Astrocyte of the spinal cord (primary cell): ENCODE data around the gene GAREM1.
A peak's percentile ranks its signal among the peaks of the same experiment; 100 is the strongest.

Source experiments
- DNase-seq: peaks from one replicate; pipeline ENCODE4 v3.0.0; 2011; ENCODE audit warnings: low read depth, low spot score
- H3K4me3 ChIP-seq: 2 replicates; pipeline ENCODE4 v1.5.1; 2011; ENCODE audit warnings: low read depth, mild to moderate bottlenecking, low read length, moderate library complexity
- in situ Hi-C: cut with HindIII; loops from 2 replicates; pipeline ENCODE4 v1.10.0; 2017; ENCODE audit warnings: low sequenced_read_pairs
- TF ChIP-seq, protein P1 (sequence below): IDR thresholded peaks from 2 replicates; pipeline ENCODE4 v1.5.1; 2012; ENCODE audit warnings: low read depth, mild to moderate bottlenecking, low read length, inconsistent platforms

GAREM1 gene

DNA sequence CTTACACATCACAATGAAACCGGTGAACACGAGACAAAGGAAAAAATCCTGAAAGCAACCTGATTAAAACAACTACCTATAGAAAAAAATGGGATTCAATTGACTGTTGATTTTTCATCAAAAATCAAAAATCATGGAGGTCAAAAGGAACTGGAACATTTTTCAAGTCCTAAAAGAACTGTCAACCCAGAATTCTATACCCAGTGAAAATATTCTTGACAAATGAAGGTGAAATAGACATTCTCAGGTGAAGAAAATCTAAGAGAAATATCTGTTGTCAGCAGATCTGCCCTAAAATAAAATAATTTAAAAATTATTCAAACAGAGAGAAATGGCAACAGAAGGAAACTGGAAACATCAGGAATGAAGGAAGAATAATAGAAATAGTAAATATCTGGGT is 38.9 kb downstream of the GAREM1 start:
- H3K4me3 ChIP-seq, result no peak overlapping the region
- DNase-seq, result no peak
- TF ChIP-seq, protein P1, sequence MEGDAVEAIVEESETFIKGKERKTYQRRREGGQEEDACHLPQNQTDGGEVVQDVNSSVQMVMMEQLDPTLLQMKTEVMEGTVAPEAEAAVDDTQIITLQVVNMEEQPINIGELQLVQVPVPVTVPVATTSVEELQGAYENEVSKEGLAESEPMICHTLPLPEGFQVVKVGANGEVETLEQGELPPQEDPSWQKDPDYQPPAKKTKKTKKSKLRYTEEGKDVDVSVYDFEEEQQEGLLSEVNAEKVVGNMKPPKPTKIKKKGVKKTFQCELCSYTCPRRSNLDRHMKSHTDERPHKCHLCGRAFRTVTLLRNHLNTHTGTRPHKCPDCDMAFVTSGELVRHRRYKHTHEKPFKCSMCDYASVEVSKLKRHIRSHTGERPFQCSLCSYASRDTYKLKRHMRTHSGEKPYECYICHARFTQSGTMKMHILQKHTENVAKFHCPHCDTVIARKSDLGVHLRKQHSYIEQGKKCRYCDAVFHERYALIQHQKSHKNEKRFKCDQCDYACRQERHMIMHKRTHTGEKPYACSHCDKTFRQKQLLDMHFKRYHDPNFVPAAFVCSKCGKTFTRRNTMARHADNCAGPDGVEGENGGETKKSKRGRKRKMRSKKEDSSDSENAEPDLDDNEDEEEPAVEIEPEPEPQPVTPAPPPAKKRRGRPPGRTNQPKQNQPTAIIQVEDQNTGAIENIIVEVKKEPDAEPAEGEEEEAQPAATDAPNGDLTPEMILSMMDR, result no peak
- in situ Hi-C loops, result no loop called here

DNA sequence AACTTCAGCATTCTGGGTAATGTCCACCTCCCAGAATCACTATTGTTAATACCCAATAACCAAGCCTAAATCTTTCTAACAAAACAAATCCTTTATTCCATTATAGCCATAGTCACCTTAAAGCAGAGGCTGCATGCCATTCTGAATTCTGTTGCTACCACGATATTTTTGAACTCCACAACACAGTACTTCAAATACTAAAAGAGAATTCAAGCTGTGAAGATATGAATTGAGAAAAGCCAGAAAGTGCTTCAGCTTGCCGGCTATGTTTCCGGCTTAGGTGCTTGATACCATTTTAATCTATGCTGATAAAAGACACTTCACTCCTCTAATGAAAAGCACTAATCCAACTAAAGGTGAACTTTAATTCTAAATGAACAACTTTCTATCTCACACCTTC is 41.3 kb downstream of the GAREM1 start:
- DNase-seq, result no peak
- TF ChIP-seq, protein P1, result no peak
- H3K4me3 ChIP-seq, result no peak overlapping the region
- in situ Hi-C loops, result no loop called here

DNA sequence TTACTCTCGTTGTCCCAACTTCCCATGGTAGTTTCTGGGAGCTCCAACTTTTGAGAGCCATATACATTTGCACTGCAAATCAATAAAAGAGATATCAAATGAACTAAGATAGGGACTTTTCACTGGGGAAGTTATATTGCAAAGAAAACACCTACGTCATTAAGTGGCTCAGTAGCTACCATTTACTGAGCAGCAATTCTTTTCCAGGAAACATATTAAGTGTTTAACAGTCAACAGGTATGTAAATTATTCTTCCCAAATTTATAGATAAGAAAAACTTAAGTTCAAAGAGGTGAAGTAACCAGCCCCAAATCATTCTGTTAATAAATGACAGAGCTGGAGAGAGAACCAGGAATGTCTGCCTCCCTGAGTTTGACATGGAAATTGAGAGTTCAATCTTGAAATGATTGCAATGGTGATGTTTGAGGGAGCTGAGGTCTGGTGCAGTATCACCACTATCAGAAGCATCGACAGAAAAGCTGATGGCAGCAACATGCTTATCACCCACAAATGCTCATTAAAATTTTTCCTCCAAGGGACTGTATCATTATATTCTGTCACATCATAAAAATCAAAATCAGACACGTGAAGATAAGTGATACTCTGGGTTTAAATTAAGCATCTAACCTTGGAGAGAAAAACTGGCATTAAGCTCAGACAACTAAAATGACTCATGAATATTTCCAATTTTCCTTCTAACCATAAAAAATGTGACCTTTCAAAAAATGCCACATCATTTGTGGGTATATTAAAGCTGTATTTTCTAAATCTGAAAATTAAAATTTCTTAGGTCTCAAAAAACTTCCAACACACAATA is 43.4 kb downstream of the GAREM1 start:
- in situ Hi-C loops, result no loop called here
- TF ChIP-seq, protein P1, result no peak
- H3K4me3 ChIP-seq, result no peak overlapping the region
- DNase-seq, result no peak

DNA sequence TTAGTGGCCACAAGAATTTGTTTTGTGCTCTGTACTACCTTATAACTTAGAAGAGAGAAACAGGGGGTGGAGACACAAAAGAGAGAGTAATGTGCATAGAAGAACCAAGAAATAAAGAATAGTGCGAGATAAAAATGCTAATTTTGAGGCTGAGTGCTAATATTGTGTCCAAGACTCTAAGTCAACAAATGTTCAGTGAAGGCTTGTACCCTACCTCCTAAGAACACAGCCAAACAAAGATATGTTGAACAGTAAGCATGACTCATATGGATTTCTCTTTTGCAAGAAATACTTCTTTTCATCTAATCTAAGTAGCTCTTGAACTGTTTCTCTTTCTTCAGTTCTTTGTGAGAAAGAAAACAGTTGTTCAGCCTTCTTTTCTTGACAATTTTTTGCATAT is 45.2 kb downstream of the GAREM1 start:
- in situ Hi-C loops, result no loop called here
- no peak overlapping the region for H3K4me3 ChIP-seq
- DNase-seq, result peak; percentile 79
- TF ChIP-seq, protein P1, result no peak

DNA sequence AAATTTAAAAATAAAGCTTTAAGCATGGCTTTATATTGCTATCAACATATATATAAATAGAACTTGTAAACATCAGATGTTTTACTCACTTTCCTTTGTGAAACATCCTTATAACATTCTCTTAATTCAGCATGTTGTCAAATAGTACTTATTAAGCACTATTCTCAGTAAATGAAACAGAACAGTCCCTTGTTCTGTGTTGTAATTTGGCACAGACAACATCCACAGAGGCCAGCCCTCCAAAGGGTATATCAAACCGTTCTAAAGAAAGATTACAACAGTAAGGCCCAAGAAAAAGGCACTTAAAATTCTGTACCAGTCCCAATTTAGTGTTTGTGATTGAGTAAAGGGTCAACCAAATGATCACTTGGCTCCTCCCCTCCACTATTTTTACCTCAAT is 46.0 kb downstream of the GAREM1 start:
- in situ Hi-C loops, result no loop called here
- TF ChIP-seq, protein P1, result no peak

DNA sequence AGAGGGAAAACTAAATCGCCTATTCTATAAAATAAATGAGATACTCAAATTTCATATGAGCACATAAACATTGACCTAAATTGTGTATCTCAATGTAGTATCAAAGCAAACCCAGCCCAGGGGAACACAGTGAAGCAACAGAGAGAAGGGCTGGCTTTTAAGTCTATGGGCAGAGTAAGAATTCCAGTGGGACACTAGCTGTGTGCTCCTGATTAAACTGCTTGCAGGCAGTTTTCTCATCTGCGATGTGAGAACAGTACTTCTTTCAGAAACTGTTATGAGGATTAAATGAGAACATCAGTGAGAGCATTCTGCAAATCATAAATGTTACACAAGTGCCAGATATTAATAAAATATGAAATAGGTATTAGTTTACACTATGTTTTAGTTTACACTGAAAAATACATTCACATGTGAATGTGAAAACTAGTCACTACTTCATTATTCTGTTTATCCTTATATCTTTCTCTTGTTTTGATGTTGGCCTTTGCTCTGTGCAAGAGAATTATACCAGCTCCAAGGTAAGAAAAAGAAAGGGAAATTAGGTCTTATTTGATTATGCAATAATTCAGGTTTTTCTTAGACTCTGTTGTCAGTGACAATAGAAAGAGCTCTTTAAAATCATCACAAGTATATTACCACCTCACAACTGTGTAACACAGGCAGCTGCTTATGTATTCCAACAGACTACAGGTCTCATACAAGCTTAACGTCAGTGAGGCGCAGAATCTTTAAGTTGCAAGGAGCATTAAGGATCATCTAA is 47.5 kb downstream of the GAREM1 start:
- in situ Hi-C loops, result no loop called here
- no peak for DNase-seq
- TF ChIP-seq, protein P1, result no peak
- H3K4me3 ChIP-seq, result no peak overlapping the region

More for the DNA sequence above, 46.0 kb downstream of the GAREM1 start:
- no peak overlapping the region for H3K4me3 ChIP-seq
- no peak for DNase-seq
